GM12874 (cell line): Measurements from ENCODE around the gene SGPL1.

Experiments used
- TF ChIP-seq, protein P1 (sequence below): IDR thresholded peaks from 2 replicates; pipeline ENCODE4 v1.5.1; 2011; ENCODE audit warnings: low read depth, mild to moderate bottlenecking, control low read depth, low read length, moderate library complexity; ENCODE audit not compliant: insufficient read depth

The SGPL1 gene

DNA sequence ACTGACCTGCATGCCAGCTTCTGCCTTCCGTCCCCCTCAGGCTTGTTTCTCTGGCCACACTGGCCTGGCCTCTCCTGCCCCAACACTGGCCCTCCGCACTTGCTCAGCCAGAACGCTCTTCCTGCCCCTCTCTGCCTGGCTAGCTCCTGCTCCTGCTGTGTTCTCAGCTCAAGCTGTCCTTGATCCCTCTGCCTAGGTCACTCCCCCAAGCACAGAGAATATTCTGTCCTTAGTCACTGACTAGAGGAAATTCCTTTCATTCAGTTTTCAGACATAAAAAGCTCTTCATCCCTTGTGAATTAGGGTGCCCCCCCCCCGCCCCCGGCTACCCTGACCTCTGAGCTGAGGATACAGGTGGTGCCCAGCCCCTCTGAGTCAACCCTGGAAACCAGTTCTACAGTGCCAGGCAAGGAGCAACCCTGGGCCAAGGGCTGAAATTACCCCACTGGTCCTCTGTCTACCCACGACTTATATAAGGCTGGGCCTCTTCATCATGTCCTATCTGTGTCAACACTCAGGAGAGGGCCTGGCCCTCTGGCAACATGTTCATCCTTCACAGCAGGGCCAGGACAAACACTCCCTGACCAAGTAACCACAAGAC is 6.6 kb upstream of the SGPL1 start:
- TF ChIP-seq, protein P1, sequence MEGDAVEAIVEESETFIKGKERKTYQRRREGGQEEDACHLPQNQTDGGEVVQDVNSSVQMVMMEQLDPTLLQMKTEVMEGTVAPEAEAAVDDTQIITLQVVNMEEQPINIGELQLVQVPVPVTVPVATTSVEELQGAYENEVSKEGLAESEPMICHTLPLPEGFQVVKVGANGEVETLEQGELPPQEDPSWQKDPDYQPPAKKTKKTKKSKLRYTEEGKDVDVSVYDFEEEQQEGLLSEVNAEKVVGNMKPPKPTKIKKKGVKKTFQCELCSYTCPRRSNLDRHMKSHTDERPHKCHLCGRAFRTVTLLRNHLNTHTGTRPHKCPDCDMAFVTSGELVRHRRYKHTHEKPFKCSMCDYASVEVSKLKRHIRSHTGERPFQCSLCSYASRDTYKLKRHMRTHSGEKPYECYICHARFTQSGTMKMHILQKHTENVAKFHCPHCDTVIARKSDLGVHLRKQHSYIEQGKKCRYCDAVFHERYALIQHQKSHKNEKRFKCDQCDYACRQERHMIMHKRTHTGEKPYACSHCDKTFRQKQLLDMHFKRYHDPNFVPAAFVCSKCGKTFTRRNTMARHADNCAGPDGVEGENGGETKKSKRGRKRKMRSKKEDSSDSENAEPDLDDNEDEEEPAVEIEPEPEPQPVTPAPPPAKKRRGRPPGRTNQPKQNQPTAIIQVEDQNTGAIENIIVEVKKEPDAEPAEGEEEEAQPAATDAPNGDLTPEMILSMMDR = no peak

DNA sequence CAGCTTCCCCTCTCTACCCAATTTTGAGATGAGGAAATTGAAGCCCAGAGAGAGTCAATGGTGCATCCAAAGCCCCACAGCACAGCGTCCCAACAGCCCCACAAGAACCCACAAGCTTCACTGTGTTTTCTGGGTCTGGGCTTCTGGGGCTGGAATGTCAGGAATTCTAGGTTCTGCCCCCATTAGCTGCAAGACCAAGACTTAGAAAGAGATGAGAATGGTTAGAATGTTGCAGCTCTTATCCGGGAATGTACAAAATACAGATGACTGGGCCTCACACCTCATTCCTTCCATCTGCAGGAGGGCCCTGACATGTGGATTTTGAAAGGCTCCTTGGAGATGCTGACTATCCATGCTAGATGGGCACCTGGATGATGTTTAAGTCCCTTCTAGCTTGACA is 6.0 kb upstream of the SGPL1 start:
- TF ChIP-seq, protein P1 = no peak

DNA sequence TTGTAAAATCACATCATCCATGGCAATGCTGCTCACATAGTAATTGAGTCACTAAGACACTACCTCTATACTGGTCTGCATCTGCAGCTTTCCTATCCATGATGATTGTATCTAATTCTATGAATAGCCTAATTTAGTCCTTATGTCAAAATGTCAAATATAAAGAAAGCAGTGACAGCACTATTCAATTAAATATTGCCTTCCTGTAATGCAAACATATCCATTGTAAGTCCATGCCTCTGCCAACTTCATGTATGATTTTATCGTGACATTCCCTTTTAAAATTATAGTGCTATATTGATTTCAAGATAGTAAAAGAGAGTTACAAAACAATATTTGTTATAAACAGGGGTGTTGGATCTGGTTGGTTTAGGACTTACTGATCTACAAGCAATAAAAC is 4.8 kb upstream of the SGPL1 start:
- TF ChIP-seq, protein P1 = no peak

DNA sequence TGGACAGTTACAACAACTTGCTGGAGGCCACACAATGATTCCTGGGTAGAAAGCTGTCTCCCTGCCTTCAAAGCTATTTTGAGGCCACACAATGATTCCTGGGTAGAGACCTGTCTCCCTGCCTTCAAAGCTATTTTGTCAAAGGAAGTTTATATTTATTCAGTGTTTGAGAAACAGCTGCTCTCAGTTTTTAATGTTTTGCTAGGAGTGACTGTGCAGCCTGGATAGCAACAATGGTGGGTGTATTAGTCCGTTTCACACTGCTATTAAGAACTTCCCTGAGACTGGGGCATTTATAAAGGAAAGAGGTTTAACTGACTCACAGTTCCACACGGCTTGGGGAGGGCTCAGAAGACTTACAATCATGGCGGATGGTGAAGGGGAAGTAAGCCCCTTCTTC is 3.9 kb upstream of the SGPL1 start:
- TF ChIP-seq, protein P1 = no peak

DNA sequence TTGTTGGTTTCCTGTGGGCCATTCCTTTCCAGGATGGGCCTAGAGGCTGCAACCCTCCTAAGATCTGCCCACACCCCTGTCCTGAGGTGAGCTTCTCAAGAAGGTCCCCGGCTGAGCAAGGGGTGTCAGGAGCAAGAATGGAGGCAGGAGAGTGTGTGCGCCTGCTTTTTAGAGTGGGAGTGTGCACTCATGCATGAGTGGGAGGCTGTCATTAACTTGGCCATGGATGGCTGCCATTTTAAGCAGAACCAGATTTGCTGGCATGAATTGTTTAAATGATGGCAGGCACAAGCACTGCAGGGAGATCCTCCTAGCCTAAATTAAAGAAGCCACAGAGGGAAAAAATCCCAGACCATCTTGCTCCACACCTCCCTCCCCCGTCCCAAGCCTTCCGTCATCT is 2.9 kb upstream of the SGPL1 start:
- TF ChIP-seq, protein P1 = no peak

DNA sequence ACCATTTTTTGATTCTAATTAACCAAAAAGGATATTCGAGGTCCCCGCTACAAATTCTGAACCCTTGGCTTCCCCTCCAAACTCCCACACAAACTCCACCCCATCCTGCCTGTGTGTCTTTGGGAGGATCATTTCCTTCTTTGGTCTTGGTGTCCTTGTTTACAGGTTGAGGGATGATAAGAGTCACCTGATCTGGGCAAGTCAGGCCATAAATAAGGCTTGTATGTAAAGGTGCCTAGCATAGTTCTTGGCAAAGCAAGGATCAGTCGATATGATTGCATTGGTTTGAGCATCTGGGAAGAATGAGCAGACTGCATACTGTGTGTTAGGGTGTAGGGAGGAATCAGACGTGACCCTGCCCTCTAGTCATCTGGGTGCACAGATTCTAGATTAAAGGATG is 1.6 kb upstream of the SGPL1 start:
- TF ChIP-seq, protein P1 = no peak

DNA sequence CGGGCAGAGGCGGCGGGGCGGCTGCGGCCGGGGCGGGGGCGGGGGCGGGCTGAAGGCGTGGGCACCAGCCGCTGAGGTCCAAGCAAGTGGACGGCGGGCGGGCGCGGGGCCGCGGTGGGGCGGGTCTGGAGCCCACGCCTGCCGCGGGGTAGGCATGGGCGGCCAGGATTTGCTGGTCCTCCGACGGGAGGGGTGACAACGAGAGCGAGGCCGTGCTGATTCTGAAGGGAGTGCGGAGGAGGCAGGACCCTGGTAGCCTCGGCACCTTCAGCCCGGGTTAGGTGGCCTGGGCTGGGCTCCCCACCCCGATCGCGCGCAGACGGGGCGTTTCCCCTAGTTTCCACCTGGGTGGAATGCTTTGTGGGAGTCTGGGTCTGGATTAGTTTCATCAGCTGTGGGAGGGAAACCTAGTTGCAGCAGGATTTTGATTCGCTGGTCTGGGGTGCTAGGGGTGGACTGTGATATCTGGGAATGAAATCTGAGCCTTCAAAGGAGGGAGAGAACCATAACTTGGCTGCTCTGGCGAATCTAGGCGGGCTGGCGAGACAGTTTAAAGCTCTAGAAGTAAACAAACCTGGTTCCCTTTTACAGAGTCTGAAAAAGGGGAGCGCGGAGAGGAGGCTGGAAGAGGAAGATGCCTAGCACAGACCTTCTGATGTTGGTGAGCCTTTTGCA is 609 bp downstream of the SGPL1 start:
- TF ChIP-seq, protein P1 = no peak
